Vagina (tissue), 2 donors: Measurements from ENCODE around the gene PRSS23. TPM values are rescaled to one million over a fixed set of nuclear protein-coding genes. Genes with fewer than 3 reads are reported as not detected.

Source experiments
- DNase-seq, 2 donors: peaks; one replicate each; pipeline ENCODE4 v3.0.0-alpha.2; 2017; ENCODE audit errors: extremely low spot score in 2 of 2
- H3K27ac ChIP-seq: fragments of 200-600 bp; sonication (generic); one replicate; pipeline ENCODE4 v1.5.1; 2019
- H3K27me3 ChIP-seq: fragments of 200-600 bp; sonication (generic); one replicate; pipeline ENCODE4 v1.5.1; 2019
- H3K36me3 ChIP-seq, 2 donors: fragments of 200-600 bp; sonication (generic); one replicate each; pipeline ENCODE4 v1.5.1; 2017 to 2019
- H3K4me1 ChIP-seq: fragments of 200-600 bp; sonication (generic); one replicate; pipeline ENCODE4 v1.5.1; 2019
- H3K4me3 ChIP-seq, 2 donors: fragments of 200-600 bp; sonication (generic); 1 replicate in 1 of 2; 2 replicates in 1 of 2; pipeline ENCODE4 v1.5.1; 2016 to 2019
- H3K9me3 ChIP-seq: fragments of 200-600 bp; sonication (generic); one replicate; pipeline ENCODE4 v1.5.1; 2019
- POLR2A ChIP-seq, 2 donors: fragments of 450-650 bp; IDR thresholded peaks; one replicate each; pipeline ENCODE4 v1.6.1; 2017; ENCODE audit warnings: antibody characterized with exemption in 2 of 2, mild to moderate bottlenecking in 2 of 2, moderate library complexity in 2 of 2
- POLR2AphosphoS5 ChIP-seq, 2 donors: sonication (generic); formaldehyde crosslinking; IDR thresholded peaks; one replicate each; pipeline ENCODE4 v1.9.0; 2017; ENCODE audit warnings: antibody characterized with exemption in 2 of 2, mild to moderate bottlenecking in 2 of 2, low read depth in 1 of 2; ENCODE audit not compliant: insufficient read depth in 1 of 2
- intact Hi-C: fragments of 100-400 bp; cut with DNase I; formaldehyde crosslinking; loops from one replicate; pipeline ENCODE4 v1.15.1; 2023
- total RNA-seq: library from RNA; depleted of rRNA; stranded (reverse); fragments of >200 nt; gene quantifications from one replicate; pipeline ENCODE4 v1.2.3, GENCODE V29; 2016
- TF ChIP-seq, protein P1 (sequence below), 3 experiments: fragments of 450-650 bp in 2 of 3; fragments of 200-600 bp in 1 of 3; sonication (generic) in 1 of 3; IDR thresholded peaks; one replicate each; pipeline ENCODE4 v1.5.1; 2017 to 2019; ENCODE audit warnings: antibody characterized with exemption in 3 of 3, mild to moderate bottlenecking in 2 of 3, moderate library complexity in 2 of 3

PRSS23 gene
- total RNA-seq, 1 donor from 2014 or later, result 40.3 TPM

- TF ChIP-seq, protein P1, sequence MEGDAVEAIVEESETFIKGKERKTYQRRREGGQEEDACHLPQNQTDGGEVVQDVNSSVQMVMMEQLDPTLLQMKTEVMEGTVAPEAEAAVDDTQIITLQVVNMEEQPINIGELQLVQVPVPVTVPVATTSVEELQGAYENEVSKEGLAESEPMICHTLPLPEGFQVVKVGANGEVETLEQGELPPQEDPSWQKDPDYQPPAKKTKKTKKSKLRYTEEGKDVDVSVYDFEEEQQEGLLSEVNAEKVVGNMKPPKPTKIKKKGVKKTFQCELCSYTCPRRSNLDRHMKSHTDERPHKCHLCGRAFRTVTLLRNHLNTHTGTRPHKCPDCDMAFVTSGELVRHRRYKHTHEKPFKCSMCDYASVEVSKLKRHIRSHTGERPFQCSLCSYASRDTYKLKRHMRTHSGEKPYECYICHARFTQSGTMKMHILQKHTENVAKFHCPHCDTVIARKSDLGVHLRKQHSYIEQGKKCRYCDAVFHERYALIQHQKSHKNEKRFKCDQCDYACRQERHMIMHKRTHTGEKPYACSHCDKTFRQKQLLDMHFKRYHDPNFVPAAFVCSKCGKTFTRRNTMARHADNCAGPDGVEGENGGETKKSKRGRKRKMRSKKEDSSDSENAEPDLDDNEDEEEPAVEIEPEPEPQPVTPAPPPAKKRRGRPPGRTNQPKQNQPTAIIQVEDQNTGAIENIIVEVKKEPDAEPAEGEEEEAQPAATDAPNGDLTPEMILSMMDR (IDR thresholded peaks at IDR 0.05), result no peak
- TF ChIP-seq POLR2A (IDR thresholded peaks at IDR 0.05), result no peak
- no peak for TF ChIP-seq POLR2AphosphoS5 (IDR thresholded peaks at IDR 0.05; ENCODE audit: insufficient read depth in 1 of 2, low read depth in 1 of 2)
- intact Hi-C loops, result no loop called here
- H3K27me3 ChIP-seq, result no peaks in the 10 kb centered on the region
- H3K27ac ChIP-seq, result no peak overlapping the region
- DNase-seq, result no peak
- H3K36me3 ChIP-seq, result no peaks in the 10 kb centered on the region
- no peak overlapping the region for H3K4me3 ChIP-seq
- no peaks in the 10 kb centered on the region for H3K9me3 ChIP-seq
- H3K4me1 ChIP-seq, result no peaks in the 10 kb centered on the region
Measured at GRCh38 chr11:86849679-86850078, 49.3 kb downstream of the PRSS23 start.

Other genes starting within 250 kb of the PRSS23 start
- gene ME3, start 127.9 kb upstream of the PRSS23 start, total RNA-seq, result 28.5 TPM
- 47.1 TPM for gene FZD4, start 154.9 kb downstream of the PRSS23 start, total RNA-seq
- gene TMEM135, start 237.4 kb downstream of the PRSS23 start, total RNA-seq, result 17.2 TPM